H9 (cell line): ENCODE results near the gene TUBB2B. TPM values are rescaled to one million over a fixed set of nuclear protein-coding genes. Genes with fewer than 3 reads are reported as not detected.

ENCODE experiments used
- DNase-seq: peaks from one replicate; pipeline ENCODE4 v3.0.0-alpha.2; 2017
- H2AFZ ChIP-seq: one replicate; pipeline ENCODE4 v1.6.1; 2013; ENCODE audit warnings: mild to moderate bottlenecking, low read length, control low read depth, moderate library complexity
- H2AK5ac ChIP-seq: 2 replicates; pipeline ENCODE4 v1.6.1; 2013; ENCODE audit warnings: low read length, control low read depth, mixed read lengths; ENCODE audit not compliant: insufficient read length
- H2BK120ac ChIP-seq: one replicate; pipeline ENCODE4 v1.6.1; 2013; ENCODE audit warnings: low read depth, mild to moderate bottlenecking, low read length, control low read depth, inconsistent platforms; ENCODE audit not compliant: poor library complexity, severe bottlenecking
- H2BK12ac ChIP-seq: 2 replicates; pipeline ENCODE4 v1.6.1; 2013; ENCODE audit warnings: low read length, control low read depth, mixed read lengths, low read depth; ENCODE audit not compliant: insufficient read length
- H2BK15ac ChIP-seq: 2 replicates; pipeline ENCODE4 v1.6.1; 2013; ENCODE audit warnings: low read depth, low read length, control low read depth
- H2BK20ac ChIP-seq: one replicate; pipeline ENCODE4 v1.6.1; 2013; ENCODE audit warnings: low read depth, mild to moderate bottlenecking, low read length, control low read depth, inconsistent platforms; ENCODE audit not compliant: poor library complexity, severe bottlenecking
- H2BK5ac ChIP-seq: 2 replicates; pipeline ENCODE4 v1.6.1; 2013; ENCODE audit warnings: low read length, control low read depth, mixed read lengths; ENCODE audit not compliant: insufficient read length
- H3K14ac ChIP-seq: 2 replicates; pipeline ENCODE4 v1.6.1; 2013; ENCODE audit warnings: low read length, control low read depth; ENCODE audit not compliant: insufficient read depth
- H3K18ac ChIP-seq: 2 replicates; pipeline ENCODE4 v1.6.1; 2013; ENCODE audit warnings: low read depth, mild to moderate bottlenecking, mixed read lengths, low read length, control low read depth; ENCODE audit not compliant: insufficient read length
- H3K23ac ChIP-seq: 2 replicates; pipeline ENCODE4 v1.6.1; 2013; ENCODE audit warnings: low read length, control low read depth, mixed read lengths, low read depth; ENCODE audit not compliant: insufficient read length
- H3K23me2 ChIP-seq: 2 replicates; pipeline ENCODE4 v1.6.1; 2013; ENCODE audit warnings: low read depth, mild to moderate bottlenecking, mixed read lengths, low read length, control low read depth; ENCODE audit not compliant: insufficient read length, poor library complexity, severe bottlenecking
- H3K27ac ChIP-seq: 2 replicates; pipeline ENCODE4 v1.5.1; 2013; ENCODE audit warnings: low read length, control low read depth, mixed read lengths, low read depth; ENCODE audit not compliant: insufficient read length
- H3K27me3 ChIP-seq: 2 replicates; pipeline ENCODE4 v1.6.1; 2013; ENCODE audit warnings: low read length, control low read depth, inconsistent platforms; ENCODE audit not compliant: insufficient read depth
- H3K4ac ChIP-seq: 2 replicates; pipeline ENCODE4 v1.6.1; 2013; ENCODE audit warnings: low read depth, mild to moderate bottlenecking, control low read depth, inconsistent platforms, low read length, moderate library complexity
- H3K4me1 ChIP-seq: 2 replicates; pipeline ENCODE4 v1.6.1; 2013; ENCODE audit warnings: low read length, control low read depth, inconsistent platforms; ENCODE audit not compliant: insufficient read depth
- H3K4me2 ChIP-seq: 2 replicates; pipeline ENCODE4 v1.6.1; 2013; ENCODE audit warnings: low read length, control low read depth, mixed read lengths; ENCODE audit not compliant: insufficient read length, insufficient read depth
- H3K56ac ChIP-seq: 2 replicates; pipeline ENCODE4 v1.6.1; 2013; ENCODE audit warnings: low read depth, mild to moderate bottlenecking, mixed read lengths, low read length, control low read depth; ENCODE audit not compliant: insufficient read length
- H3K79me1 ChIP-seq: 2 replicates; pipeline ENCODE4 v1.6.1; 2013; ENCODE audit warnings: low read depth, mild to moderate bottlenecking, moderate library complexity, low read length, control low read depth, inconsistent platforms; ENCODE audit not compliant: insufficient read depth, poor library complexity, severe bottlenecking
- H3K79me2 ChIP-seq: 2 replicates; pipeline ENCODE4 v1.6.1; 2013; ENCODE audit warnings: low read length, control low read depth, inconsistent platforms; ENCODE audit not compliant: insufficient read depth
- H3K9ac ChIP-seq: 2 replicates; pipeline ENCODE4 v1.6.1; 2013; ENCODE audit warnings: low read length, control low read depth, mixed read lengths; ENCODE audit not compliant: insufficient read length; ENCODE audit errors: extremely low read depth
- H3K9me3 ChIP-seq: one replicate; pipeline ENCODE4 v1.6.1; 2013; ENCODE audit warnings: low read depth, low read length, inconsistent platforms; ENCODE audit not compliant: control insufficient read depth
- H3T11ph ChIP-seq: one replicate; pipeline ENCODE4 v1.6.1; 2013; ENCODE audit warnings: mild to moderate bottlenecking, low read length, control low read depth, inconsistent platforms
- H4K20me1 ChIP-seq: one replicate; pipeline ENCODE4 v1.6.1; 2013; ENCODE audit not compliant: control insufficient read depth, insufficient read length, insufficient read depth
- H4K5ac ChIP-seq: 2 replicates; pipeline ENCODE4 v1.6.1; 2013; ENCODE audit warnings: low read depth, mild to moderate bottlenecking, mixed read lengths, low read length, control low read depth; ENCODE audit not compliant: insufficient read length
- H4K8ac ChIP-seq: replicated peaks from 2 replicates; pipeline ENCODE4 v1.6.1; 2013; ENCODE audit warnings: low read length, control low read depth, mixed read lengths, low read depth; ENCODE audit not compliant: insufficient read length
- H4K91ac ChIP-seq: 2 replicates; pipeline ENCODE4 v1.6.1; 2013; ENCODE audit warnings: low read depth, mild to moderate bottlenecking, moderate library complexity, mixed read lengths, low read length, control low read depth; ENCODE audit not compliant: insufficient read length
- H3K27ac Mint-ChIP-seq, 3 experiments: 2 replicates in 2 of 3; 3 replicates in 1 of 3; pipeline ENCODE4 v1.8.0; 2020 to 2021; ENCODE audit warnings: mixed read lengths in 3 of 3, mild to moderate bottlenecking in 1 of 3, moderate library complexity in 1 of 3
- H3K27me3 Mint-ChIP-seq: 2 replicates; pipeline ENCODE4 v1.8.0; 2021; ENCODE audit warnings: low read depth, mild to moderate bottlenecking, moderate library complexity, mixed read lengths
- H3K36me3 Mint-ChIP-seq, 3 experiments: 2 replicates in 2 of 3; 3 replicates in 1 of 3; pipeline ENCODE4 v1.8.0; 2020 to 2021; ENCODE audit warnings: low read depth in 3 of 3, mixed read lengths in 3 of 3; ENCODE audit not compliant: insufficient read depth in 1 of 3
- H3K4me1 Mint-ChIP-seq, 2 experiments: 2 replicates each; pipeline ENCODE4 v1.8.0; 2020; ENCODE audit warnings: mixed read lengths in 2 of 2
- H3K4me3 Mint-ChIP-seq, 2 experiments: 2 replicates in 1 of 2; 3 replicates in 1 of 2; pipeline ENCODE4 v1.8.0; 2020 to 2021; ENCODE audit warnings: mild to moderate bottlenecking in 2 of 2, mixed read lengths in 2 of 2, moderate library complexity in 1 of 2
- H3K9me3 Mint-ChIP-seq, 2 experiments: 2 replicates in 1 of 2; 3 replicates in 1 of 2; pipeline ENCODE4 v1.8.0; 2020; ENCODE audit warnings: mild to moderate bottlenecking in 2 of 2, mixed read lengths in 2 of 2, moderate library complexity in 1 of 2
- CTCF ChIP-seq: fragments of 200-600 bp; sonication (generic); conservative IDR thresholded peaks from 3 replicates; pipeline ENCODE4 v1.8.0; 2021; ENCODE audit warnings: antibody characterized with exemption, mild to moderate bottlenecking
- WGBS: extraction: QIAGEN DNeasy Blood & Tissue Kit; methylation state at CpG from one replicate; pipeline ENCODE4 v1.1.7; 2013; ENCODE audit warnings: missing lambda C conversion rate, low lambda C conversion rate, mixed read lengths; ENCODE audit not compliant: insufficient read length; ENCODE audit errors: extremely low coverage; 5-methylcytosine and 5-hydroxymethylcytosine counted together
- total RNA-seq: library from RNA; stranded (reverse); gene quantifications from 2 replicates; pipeline ENCODE4 v1.2.1, GENCODE V29; 2021

The TUBB2B gene
- total RNA-seq, 1 experiment from 2014 or later, result 320 TPM

- Histone ChIP-seq H4K20me1 (no peaks in the 10 kb centered on the region), H3K18ac (no peak overlapping the region), H2BK120ac (no peak overlapping the region), H3K23ac (no peak overlapping the region), H3K9me3 (no peaks in the 10 kb centered on the region), H3K27me3 (no peaks in the 10 kb centered on the region; the same call in 1 of the 2 replicates), H3K4ac (no peak overlapping the region), H3K9ac (peak overlapping the region; percentile 88), H4K91ac (no peak overlapping the region), H3K14ac (peak overlapping the region; percentile 61; the same call in 1 of the 2 replicates), H4K8ac (no peak overlapping the region), H3K23me2 (peaks cover 34% of the 10 kb centered on the region), H3K79me2 (peaks cover 18% of the 10 kb centered on the region), H3K27ac (no peak overlapping the region), H3K79me1 (peaks cover 4% of the 10 kb centered on the region), H2BK15ac (no peak overlapping the region), H3K4me2 (peak overlapping the region; percentile 87), H2BK5ac (no peak overlapping the region), H3K56ac (no peak overlapping the region), H3T11ph (no peak overlapping the region), H2BK12ac (no peak overlapping the region), H2AK5ac (no peak overlapping the region), H4K5ac (no peak overlapping the region), H2BK20ac (no peak overlapping the region), H2AFZ (no peak overlapping the region), H3K4me1 (no peaks in the 10 kb centered on the region; the same call in 1 of the 2 replicates)
- peaks cover 19 to 31% (median 28%) of the 10 kb centered on the region in 3 experiments for H3K36me3 Mint-ChIP-seq
- H3K9me3 Mint-ChIP-seq, result peaks cover 6 to 8% of the 10 kb centered on the region in 2 experiments; a peak in 4 of 5 replicates
- no peak overlapping the region for H3K27ac Mint-ChIP-seq
- H3K4me3 Mint-ChIP-seq, result peak overlapping the region; percentile 91 to 92
- TF ChIP-seq CTCF, result no peak
- peaks cover 39 to 42% of the 10 kb centered on the region in 2 experiments for H3K4me1 Mint-ChIP-seq
- DNase-seq, result no peak
- no CpG with 5 or more reads among the region's 10 CpGs for WGBS
- peaks cover 25% of the 10 kb centered on the region for H3K27me3 Mint-ChIP-seq
Observed at GRCh38 chr6:3226042-3226441, 1.4 kb downstream of the TUBB2B start.
